Measurements from ENCODE around the gene DVL1. TPM values are rescaled to one million over a fixed set of nuclear protein-coding genes. Genes with fewer than 3 reads are reported as not detected.

The DVL1 gene
- total RNA-seq, 4 donors from 2014 or later: 130 to 191 (median 144) TPM

DNA sequence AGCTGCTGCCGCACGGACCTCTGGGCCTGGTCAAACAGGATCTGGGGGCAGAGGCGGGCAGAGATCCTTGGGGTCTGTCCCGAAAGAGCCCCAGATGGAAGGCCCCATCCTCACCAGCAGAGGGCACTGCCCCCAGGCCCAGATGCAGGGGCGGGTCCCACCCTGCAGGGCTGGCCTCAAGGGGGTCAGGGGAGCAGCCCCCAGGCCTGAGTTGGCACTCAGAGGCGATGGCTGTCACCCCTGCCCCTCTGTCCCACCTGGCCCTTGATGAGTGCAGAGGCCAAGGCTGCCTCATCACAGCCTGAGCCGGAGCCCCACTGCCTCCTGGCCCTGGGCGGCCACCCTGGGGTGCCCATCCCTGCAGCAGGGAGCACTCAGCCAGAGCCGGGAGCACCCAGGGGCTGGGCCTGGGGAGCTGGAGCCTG is 47.2 kb downstream of the DVL1 start:
- WGBS, 2 donors: 86% methylated on average over 5 to 6 of the region's 9 CpGs
- H3K36me3 ChIP-seq: peaks cover 0 to 28% (median 0%) of the 10 kb centered on the region in 3 donors
- H3K27me3 ChIP-seq: no peaks in the 10 kb centered on the region
- no peak overlapping the region for H3K4me3 ChIP-seq
- no peak for DNase-seq (ENCODE audit: low spot score in 2 of 2)
- peaks cover 8 to 46% (median 32%) of the 10 kb centered on the region in 4 donors for H3K4me1 ChIP-seq
- TF ChIP-seq, protein P1, sequence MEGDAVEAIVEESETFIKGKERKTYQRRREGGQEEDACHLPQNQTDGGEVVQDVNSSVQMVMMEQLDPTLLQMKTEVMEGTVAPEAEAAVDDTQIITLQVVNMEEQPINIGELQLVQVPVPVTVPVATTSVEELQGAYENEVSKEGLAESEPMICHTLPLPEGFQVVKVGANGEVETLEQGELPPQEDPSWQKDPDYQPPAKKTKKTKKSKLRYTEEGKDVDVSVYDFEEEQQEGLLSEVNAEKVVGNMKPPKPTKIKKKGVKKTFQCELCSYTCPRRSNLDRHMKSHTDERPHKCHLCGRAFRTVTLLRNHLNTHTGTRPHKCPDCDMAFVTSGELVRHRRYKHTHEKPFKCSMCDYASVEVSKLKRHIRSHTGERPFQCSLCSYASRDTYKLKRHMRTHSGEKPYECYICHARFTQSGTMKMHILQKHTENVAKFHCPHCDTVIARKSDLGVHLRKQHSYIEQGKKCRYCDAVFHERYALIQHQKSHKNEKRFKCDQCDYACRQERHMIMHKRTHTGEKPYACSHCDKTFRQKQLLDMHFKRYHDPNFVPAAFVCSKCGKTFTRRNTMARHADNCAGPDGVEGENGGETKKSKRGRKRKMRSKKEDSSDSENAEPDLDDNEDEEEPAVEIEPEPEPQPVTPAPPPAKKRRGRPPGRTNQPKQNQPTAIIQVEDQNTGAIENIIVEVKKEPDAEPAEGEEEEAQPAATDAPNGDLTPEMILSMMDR (IDR thresholded peaks at IDR 0.05): peak in 3 of 5 experiments; percentile 7 to 23 (median 21)
- TF ChIP-seq EP300 (IDR thresholded peaks at IDR 0.05): no peak
- no peak overlapping the region for H3K27ac ChIP-seq
- no peaks in the 10 kb centered on the region for H3K9me3 ChIP-seq

DNA sequence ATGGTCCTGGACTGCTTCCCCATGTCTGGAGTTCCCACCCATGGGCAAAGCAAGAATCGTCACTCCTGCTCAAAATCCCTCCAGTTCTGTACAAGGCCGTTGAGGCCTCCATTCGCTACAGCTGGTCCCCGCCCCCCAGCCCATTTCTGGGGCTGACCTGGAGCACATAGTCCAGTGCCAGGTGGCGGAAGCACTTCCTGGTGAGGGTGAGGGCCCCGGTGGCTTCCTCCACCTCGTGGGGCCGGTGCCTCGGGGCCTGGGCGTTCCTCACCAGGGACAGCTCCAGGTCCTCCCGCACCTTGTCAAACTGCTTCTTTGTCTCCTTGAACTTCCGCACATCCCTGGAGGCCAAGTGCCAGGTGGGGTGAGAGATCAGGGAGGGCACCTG is 48.9 kb downstream of the DVL1 start:
- no peak overlapping the region for H3K4me3 ChIP-seq
- TF ChIP-seq POLR2A (IDR thresholded peaks at IDR 0.05) (no peak), EP300 (IDR thresholded peaks at IDR 0.05) (no peak)
- TF ChIP-seq, protein P1 (IDR thresholded peaks at IDR 0.05): no peak
- H3K9me3 ChIP-seq: no peaks in the 10 kb centered on the region
- H3K27ac ChIP-seq: no peak overlapping the region
- peaks cover 5 to 29% (median 15%) of the 10 kb centered on the region in 4 donors for H3K4me1 ChIP-seq
- 84 to 85% methylated on average over 10 to 12 of the region's 12 CpGs for WGBS, 2 donors
- no peak for DNase-seq (ENCODE audit: low spot score in 2 of 2)
- H3K36me3 ChIP-seq: peaks cover 0 to 45% (median 0%) of the 10 kb centered on the region in 3 donors
- no peaks in the 10 kb centered on the region for H3K27me3 ChIP-seq

DNA sequence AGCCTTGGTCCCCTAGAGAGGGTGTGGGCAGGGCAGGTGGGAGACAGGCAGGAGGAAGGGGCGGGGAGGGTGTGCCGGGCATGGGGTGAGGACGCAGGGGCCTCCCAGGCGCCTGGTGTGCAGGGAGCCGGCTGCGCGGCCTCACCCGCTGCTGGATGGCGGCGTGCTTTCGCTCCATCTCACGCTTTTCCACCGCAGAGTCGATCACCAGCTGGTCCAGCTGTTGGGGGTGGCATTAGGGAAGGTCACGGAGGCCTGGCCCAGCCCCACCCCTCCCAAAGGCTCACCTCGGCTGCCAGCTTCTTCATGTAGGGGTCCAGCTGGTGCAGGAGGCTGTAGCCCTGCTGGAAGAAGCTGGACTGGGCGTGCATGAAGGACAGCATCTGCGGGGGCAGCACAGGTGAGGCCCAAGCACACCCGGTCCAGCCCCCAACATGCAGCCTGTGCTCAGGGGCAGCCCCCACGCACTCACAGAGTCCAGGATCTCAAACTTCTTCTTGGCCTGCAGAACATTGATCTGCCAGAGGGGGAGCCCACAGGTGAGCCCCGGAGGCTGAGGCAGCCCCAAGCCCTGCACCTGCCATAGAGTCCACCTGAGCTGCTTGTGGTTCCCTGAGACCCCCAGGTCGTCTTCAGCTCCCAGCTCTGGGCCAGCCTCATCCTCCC is 49.4 kb downstream of the DVL1 start:
- H3K27me3 ChIP-seq: no peaks in the 10 kb centered on the region
- WGBS, 2 donors: 88 to 89% methylated on average over 15 to 20 of the region's 22 CpGs
- no peak for TF ChIP-seq EP300 (IDR thresholded peaks at IDR 0.05)
- TF ChIP-seq, protein P1 (IDR thresholded peaks at IDR 0.05): peak in 1 of 5 experiments; percentile 20

DNA sequence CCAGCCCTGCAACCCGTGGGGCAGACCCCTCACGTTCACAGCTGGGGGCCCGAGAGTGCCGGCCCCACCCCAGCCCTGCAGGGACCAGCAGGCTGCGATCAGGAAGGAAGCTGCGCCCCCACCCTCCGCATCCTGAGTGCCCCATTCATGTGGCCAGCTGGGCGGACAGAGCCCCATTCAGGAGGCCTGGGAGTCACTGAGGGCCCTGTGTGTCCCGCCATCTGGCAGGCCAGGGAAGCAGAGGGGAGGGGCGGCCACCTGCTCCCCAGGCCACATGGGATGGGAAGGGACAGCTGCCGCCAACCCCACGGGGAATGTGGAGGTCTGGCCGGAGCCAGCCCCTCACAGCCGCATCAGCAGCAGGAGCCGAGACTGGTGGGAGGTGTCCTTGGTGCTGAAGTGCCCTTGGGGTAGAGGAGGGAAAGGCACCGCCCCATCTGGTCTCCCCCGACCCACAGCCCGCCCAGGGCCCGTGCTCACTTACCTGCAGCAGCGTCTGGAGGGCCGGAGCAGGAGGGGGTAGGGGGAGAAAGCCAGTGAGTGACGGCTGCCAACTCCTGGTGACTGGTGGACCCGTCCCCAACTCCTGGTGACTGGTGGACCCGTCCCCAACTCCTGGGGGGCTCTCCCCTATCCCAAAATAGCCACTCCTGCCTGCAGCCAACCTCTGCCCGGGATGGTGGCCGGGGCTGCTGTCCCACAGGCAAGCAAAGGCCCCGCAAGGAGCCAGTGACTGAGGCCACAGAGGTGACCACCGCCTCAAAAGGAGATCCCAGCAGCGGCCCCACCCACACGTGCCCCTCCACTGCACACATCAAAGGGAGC is 50.1 kb downstream of the DVL1 start:
- TF ChIP-seq POLR2A (IDR thresholded peaks at IDR 0.05) (no peak), EP300 (IDR thresholded peaks at IDR 0.05) (no peak)
- TF ChIP-seq, protein P1 (IDR thresholded peaks at IDR 0.05): no peak
- H3K27ac ChIP-seq: no peak overlapping the region
- no peak overlapping the region for H3K4me3 ChIP-seq
- H3K36me3 ChIP-seq: peaks cover 0 to 57% (median 0%) of the 10 kb centered on the region in 3 donors
- DNase-seq (ENCODE audit: low spot score in 2 of 2): no peak
- H3K9me3 ChIP-seq: no peaks in the 10 kb centered on the region
- H3K27me3 ChIP-seq: no peaks in the 10 kb centered on the region
- peaks cover 0 to 16% (median 5%) of the 10 kb centered on the region in 4 donors for H3K4me1 ChIP-seq
- whole genome bisulfite sequencing, 2 donors: 51 to 68% methylated on average over 21 to 23 of the region's 30 CpGs

More for the DNA sequence above, 49.4 kb downstream of the DVL1 start:
- H3K36me3 ChIP-seq: peaks cover 0 to 50% (median 0%) of the 10 kb centered on the region in 3 donors
- H3K27ac ChIP-seq: no peak overlapping the region
- no peak overlapping the region for H3K4me3 ChIP-seq
- no peak for DNase-seq (ENCODE audit: low spot score in 2 of 2)
- H3K9me3 ChIP-seq: no peaks in the 10 kb centered on the region
- H3K4me1 ChIP-seq: peaks cover under 1 to 24% (median 11%) of the 10 kb centered on the region in 4 donors

Measured in tibial nerve (tissue), 4 donors.